Neuronal stem cell (in vitro differentiated cells): Measurements from ENCODE around the gene SERPIND1.

ENCODE experiments used
- DNase-seq: peaks from one replicate; pipeline ENCODE4 v3.0.0-alpha.2; 2013; ENCODE audit warnings: low spot score
- H2AFZ ChIP-seq: one replicate; pipeline ENCODE4 v1.6.1; 2013; ENCODE audit warnings: mild to moderate bottlenecking, low read length, inconsistent platforms
- H2AK5ac ChIP-seq: 2 replicates; pipeline ENCODE4 v1.6.1; 2013; ENCODE audit warnings: low read depth, mild to moderate bottlenecking, inconsistent platforms, low read length, moderate library complexity, mixed read lengths
- H2BK120ac ChIP-seq: 2 replicates; pipeline ENCODE4 v1.6.1; 2013; ENCODE audit warnings: low read depth, mild to moderate bottlenecking, inconsistent platforms, low read length, moderate library complexity, mixed read lengths
- H2BK12ac ChIP-seq: one replicate; pipeline ENCODE4 v1.6.1; 2013; ENCODE audit warnings: low read length, inconsistent platforms
- H2BK15ac ChIP-seq: 2 replicates; pipeline ENCODE4 v1.6.1; 2013; ENCODE audit warnings: mild to moderate bottlenecking, low read length, inconsistent platforms, mixed read lengths
- H2BK5ac ChIP-seq: one replicate; pipeline ENCODE4 v1.6.1; 2013; ENCODE audit warnings: inconsistent platforms, mild to moderate bottlenecking, low read length, moderate library complexity
- H3K14ac ChIP-seq: one replicate; pipeline ENCODE4 v1.6.1; 2013; ENCODE audit warnings: low read length, inconsistent platforms
- H3K18ac ChIP-seq: 2 replicates; pipeline ENCODE4 v1.6.1; 2013; ENCODE audit warnings: low read length, inconsistent platforms
- H3K23ac ChIP-seq: 2 replicates; pipeline ENCODE4 v1.6.1; 2013; ENCODE audit warnings: low read depth, mild to moderate bottlenecking, mixed read lengths, low read length, inconsistent platforms; ENCODE audit not compliant: poor library complexity
- H3K27ac ChIP-seq: replicated peaks from 3 replicates; pipeline ENCODE4 v1.5.1; 2013; ENCODE audit warnings: low read length, inconsistent platforms
- H3K27me3 ChIP-seq, 3 experiments: 2 replicates each; pipeline ENCODE4 v1.6.1; 2013; ENCODE audit warnings: low read length in 3 of 3, mild to moderate bottlenecking in 2 of 3, inconsistent platforms in 1 of 3, low read depth in 1 of 3, mixed read lengths in 1 of 3, moderate library complexity in 1 of 3; ENCODE audit not compliant: control insufficient read depth in 3 of 3, insufficient read depth in 3 of 3
- H3K36me3 ChIP-seq, 2 donors: replicated peaks in 1 of 2; 2 replicates each; pipeline ENCODE4 v1.6.1; 2013; ENCODE audit warnings: low read length in 2 of 2; ENCODE audit not compliant: control insufficient read depth in 2 of 2, insufficient read depth in 2 of 2
- H3K4ac ChIP-seq: 2 replicates; pipeline ENCODE4 v1.6.1; 2013; ENCODE audit warnings: inconsistent platforms, mild to moderate bottlenecking, low read length, moderate library complexity
- H3K4me1 ChIP-seq, 2 donors: 1 replicate in 1 of 2; 2 replicates in 1 of 2; pipeline ENCODE4 v1.6.1; 2013; ENCODE audit warnings: low read length in 2 of 2, low read depth in 1 of 2; ENCODE audit not compliant: control insufficient read depth in 2 of 2, insufficient read depth in 1 of 2
- H3K4me2 ChIP-seq: one replicate; pipeline ENCODE4 v1.6.1; 2013; ENCODE audit warnings: mild to moderate bottlenecking, low read length, inconsistent platforms; ENCODE audit not compliant: insufficient read depth, poor library complexity, severe bottlenecking
- H3K4me3 ChIP-seq, 2 donors: 2 replicates each; pipeline ENCODE4 v1.5.1; 2013; ENCODE audit warnings: low read length in 2 of 2, mild to moderate bottlenecking in 2 of 2, inconsistent platforms in 1 of 2, moderate library complexity in 1 of 2
- H3K79me1 ChIP-seq: one replicate; pipeline ENCODE4 v1.6.1; 2013; ENCODE audit warnings: low read depth, mild to moderate bottlenecking, inconsistent platforms, low read length, moderate library complexity
- H3K9ac ChIP-seq: one replicate; pipeline ENCODE4 v1.6.1; 2013; ENCODE audit warnings: mild to moderate bottlenecking, low read depth, low read length, inconsistent platforms; ENCODE audit not compliant: poor library complexity
- H3K9me3 ChIP-seq, 2 donors: replicated peaks in 1 of 2; 2 replicates each; pipeline versions ENCODE3 to v1.6.1; 2013; ENCODE audit warnings: low read length in 2 of 2, mild to moderate bottlenecking in 2 of 2, inconsistent platforms in 1 of 2, low read depth in 1 of 2, mixed read lengths in 1 of 2, moderate library complexity in 1 of 2; ENCODE audit not compliant: control insufficient read depth in 2 of 2, insufficient read depth in 1 of 2
- H4K8ac ChIP-seq: one replicate; pipeline ENCODE4 v1.6.1; 2013; ENCODE audit warnings: low read depth, mild to moderate bottlenecking, inconsistent platforms, low read length, moderate library complexity
- H4K91ac ChIP-seq: one replicate; pipeline ENCODE4 v1.6.1; 2013; ENCODE audit warnings: low read length, low read depth, mild to moderate bottlenecking, inconsistent platforms; ENCODE audit not compliant: poor library complexity
- WGBS, 2 donors: extraction: QIAGEN DNeasy Blood & Tissue Kit; methylation state at CpG; one replicate each; pipeline ENCODE4 v1.1.7; 2013; ENCODE audit warnings: missing lambda C conversion rate in 2 of 2, mixed read lengths in 1 of 2; ENCODE audit not compliant: insufficient read length in 2 of 2, insufficient replicate concordance in 1 of 2; ENCODE audit errors: extremely low coverage in 2 of 2; 5-methylcytosine and 5-hydroxymethylcytosine counted together

Gene SERPIND1

GRCh38 chr22:20787223-20787622 lies 13.3 kb downstream of the SERPIND1 start:
- H2BK15ac ChIP-seq = no peak overlapping the region
- no peak for DNase-seq
- H3K9me3 ChIP-seq = no peaks in the 10 kb centered on the region
- H2AK5ac ChIP-seq = no peak overlapping the region
- H2BK5ac ChIP-seq = no peak overlapping the region
- no CpG with 5 or more reads among the region's 4 CpGs for WGBS, 2 donors
- no peak overlapping the region for H4K91ac ChIP-seq
- H3K36me3 ChIP-seq = peaks cover 12 to 70% of the 10 kb centered on the region in 2 donors
- H2AFZ ChIP-seq = no peak overlapping the region
- H3K4me2 ChIP-seq = no peak overlapping the region
- H3K18ac ChIP-seq = no peak overlapping the region
- H3K4me1 ChIP-seq = no peaks in the 10 kb centered on the region
- no peak overlapping the region for H3K4me3 ChIP-seq
- H3K27ac ChIP-seq = no peak overlapping the region
- H3K79me1 ChIP-seq = peaks cover 2% of the 10 kb centered on the region
- no peak overlapping the region for H3K14ac ChIP-seq
- H4K8ac ChIP-seq = no peak overlapping the region
- no peak overlapping the region for H3K9ac ChIP-seq
- H2BK12ac ChIP-seq = no peak overlapping the region
- H3K23ac ChIP-seq = no peak overlapping the region
- H3K27me3 ChIP-seq = no peaks in the 10 kb centered on the region
- H2BK120ac ChIP-seq = no peak overlapping the region
- H3K4ac ChIP-seq = no peak overlapping the region

GRCh38 chr22:20787746-20788626 lies 14.1 kb downstream of the SERPIND1 start:
- H3K4me1 ChIP-seq = no peaks in the 10 kb centered on the region
- H3K9me3 ChIP-seq = no peaks in the 10 kb centered on the region
- peak overlapping the region; percentile 34 for H3K23ac ChIP-seq
- H2BK120ac ChIP-seq = no peak overlapping the region
- H3K27ac ChIP-seq = no peak overlapping the region
- H2BK5ac ChIP-seq = no peak overlapping the region
- H3K9ac ChIP-seq = no peak overlapping the region
- H2AK5ac ChIP-seq = no peak overlapping the region
- no peak for DNase-seq
- H3K27me3 ChIP-seq = no peaks in the 10 kb centered on the region
- no peak overlapping the region for H3K4me2 ChIP-seq
- peaks cover 2% of the 10 kb centered on the region for H3K79me1 ChIP-seq
- H3K18ac ChIP-seq = no peak overlapping the region
- peaks cover 17 to 78% of the 10 kb centered on the region in 2 donors for H3K36me3 ChIP-seq
- peak overlapping the region in 1 of 2 donors; percentile 33 for H3K4me3 ChIP-seq
- H2AFZ ChIP-seq = no peak overlapping the region
- WGBS, 2 donors = no CpG with 5 or more reads among the region's 4 CpGs
- no peak overlapping the region for H4K8ac ChIP-seq
- no peak overlapping the region for H2BK15ac ChIP-seq
- H4K91ac ChIP-seq = no peak overlapping the region
- no peak overlapping the region for H3K14ac ChIP-seq
- no peak overlapping the region for H2BK12ac ChIP-seq
- H3K4ac ChIP-seq = no peak overlapping the region

GRCh38 chr22:20788627-20789344 lies 14.9 kb downstream of the SERPIND1 start:
- H3K9me3 ChIP-seq = no peaks in the 10 kb centered on the region
- H3K4me2 ChIP-seq = no peak overlapping the region
- H3K36me3 ChIP-seq = peaks cover 17 to 78% of the 10 kb centered on the region in 2 donors

More at GRCh38 chr22:20788627-20789344, 14.9 kb downstream of the SERPIND1 start:
- no peak overlapping the region for H4K91ac ChIP-seq
- no peak overlapping the region for H3K4ac ChIP-seq
- no peak overlapping the region for H2AFZ ChIP-seq
- H2BK5ac ChIP-seq = no peak overlapping the region
- H3K4me3 ChIP-seq = no peak overlapping the region
- H2BK12ac ChIP-seq = no peak overlapping the region
- H3K4me1 ChIP-seq = no peaks in the 10 kb centered on the region
- no peak overlapping the region for H4K8ac ChIP-seq
- no peak for DNase-seq
- H3K23ac ChIP-seq = peak overlapping the region; percentile 23
- H3K27ac ChIP-seq = no peak overlapping the region
- no peak overlapping the region for H2AK5ac ChIP-seq
- H3K14ac ChIP-seq = no peak overlapping the region
- peaks cover 2% of the 10 kb centered on the region for H3K79me1 ChIP-seq
- no CpG with 5 or more reads among the region's 5 CpGs for WGBS, 2 donors
- no peak overlapping the region for H2BK15ac ChIP-seq
- no peak overlapping the region for H2BK120ac ChIP-seq
- H3K27me3 ChIP-seq = no peaks in the 10 kb centered on the region
- no peak overlapping the region for H3K18ac ChIP-seq
- no peak overlapping the region for H3K9ac ChIP-seq
